Suprapubic skin (tissue), 4 donors: ENCODE measurements around the gene DNAJB7. TPM values are rescaled to one million over a fixed set of nuclear protein-coding genes. Genes with fewer than 3 reads are reported as not detected.
A peak's percentile ranks its signal among the peaks of the same experiment; 100 is the strongest.
"Not testable (repeated sequence)": the region's sequence is repeated elsewhere in the genome, so short reads cannot be mapped to it uniquely, and the experiment has no call there.

Experiments
- DNase-seq, 2 donors: peaks; one replicate each; pipeline ENCODE4 v3.0.0-alpha.2; 2019; ENCODE audit warnings: low spot score in 2 of 2
- H3K27ac ChIP-seq: fragments of 200-600 bp; sonication (generic); one replicate; pipeline ENCODE4 v1.5.1; 2019
- H3K27me3 ChIP-seq: fragments of 200-600 bp; sonication (generic); one replicate; pipeline ENCODE4 v1.5.1; 2019
- H3K36me3 ChIP-seq: fragments of 200-600 bp; sonication (generic); one replicate; pipeline ENCODE4 v1.5.1; 2019
- H3K4me1 ChIP-seq: fragments of 200-600 bp; sonication (generic); one replicate; pipeline ENCODE4 v1.5.1; 2019
- H3K4me3 ChIP-seq: fragments of 200-600 bp; sonication (generic); one replicate; pipeline ENCODE4 v1.5.1; 2019; ENCODE audit warnings: mild to moderate bottlenecking
- H3K9me3 ChIP-seq: fragments of 200-600 bp; sonication (generic); one replicate; pipeline ENCODE4 v1.5.1; 2019
- CTCF ChIP-seq, 2 donors: fragments of 200-600 bp in 1 of 2; fragments of 450-650 bp in 1 of 2; sonication (generic) in 1 of 2; IDR thresholded peaks; one replicate each; pipeline ENCODE4 v1.5.1; 2016 to 2019; ENCODE audit warnings: antibody characterized with exemption in 2 of 2, mild to moderate bottlenecking in 1 of 2, moderate library complexity in 1 of 2
- EP300 ChIP-seq: sonication (generic); formaldehyde crosslinking; IDR thresholded peaks from one replicate; pipeline ENCODE4 v1.6.1; 2017; ENCODE audit warnings: antibody characterized with exemption
- POLR2A ChIP-seq, 2 donors: fragments of 450-650 bp; IDR thresholded peaks; one replicate each; pipeline ENCODE4 v1.6.1; 2017; ENCODE audit warnings: antibody characterized with exemption in 2 of 2, mild to moderate bottlenecking in 2 of 2, moderate library complexity in 2 of 2
- POLR2AphosphoS5 ChIP-seq, 3 donors: sonication (generic); formaldehyde crosslinking; IDR thresholded peaks; one replicate each; pipeline ENCODE4 v1.6.1; 2017; ENCODE audit warnings: antibody characterized with exemption in 3 of 3
- WGBS: methylation state at CpG from one replicate; pipeline ENCODE4 v1.1.5; 2018; 5-methylcytosine and 5-hydroxymethylcytosine counted together
- total RNA-seq, 4 donors: library from RNA; depleted of rRNA; stranded (reverse); fragments of >200 nt; gene quantifications; one replicate each; pipeline ENCODE4 v1.1.0, GENCODE V29; 2016

Gene DNAJB7
- total RNA-seq, 4 donors from 2014 or later, result not detected

GRCh38 chr22:40855979-40856512, 5.9 kb downstream of the DNAJB7 start:
- TF ChIP-seq POLR2AphosphoS5 (IDR thresholded peaks at IDR 0.05), result peak in 1 of 3 donors; percentile 9
- TF ChIP-seq CTCF (IDR thresholded peaks at IDR 0.05), result no peak
- Histone ChIP-seq H3K9me3 (no peaks in the 10 kb centered on the region), H3K27ac (peak overlapping the region; percentile 97), H3K36me3 (no peaks in the 10 kb centered on the region), H3K4me3 (peak overlapping the region; percentile 88), H3K27me3 (no peaks in the 10 kb centered on the region), H3K4me1 (peaks cover 55% of the 10 kb centered on the region)
- under 1% methylated on average over 21 of the region's 29 CpGs for WGBS
- DNase-seq, result peak in 1 of 2 donors; percentile 78

DNA sequence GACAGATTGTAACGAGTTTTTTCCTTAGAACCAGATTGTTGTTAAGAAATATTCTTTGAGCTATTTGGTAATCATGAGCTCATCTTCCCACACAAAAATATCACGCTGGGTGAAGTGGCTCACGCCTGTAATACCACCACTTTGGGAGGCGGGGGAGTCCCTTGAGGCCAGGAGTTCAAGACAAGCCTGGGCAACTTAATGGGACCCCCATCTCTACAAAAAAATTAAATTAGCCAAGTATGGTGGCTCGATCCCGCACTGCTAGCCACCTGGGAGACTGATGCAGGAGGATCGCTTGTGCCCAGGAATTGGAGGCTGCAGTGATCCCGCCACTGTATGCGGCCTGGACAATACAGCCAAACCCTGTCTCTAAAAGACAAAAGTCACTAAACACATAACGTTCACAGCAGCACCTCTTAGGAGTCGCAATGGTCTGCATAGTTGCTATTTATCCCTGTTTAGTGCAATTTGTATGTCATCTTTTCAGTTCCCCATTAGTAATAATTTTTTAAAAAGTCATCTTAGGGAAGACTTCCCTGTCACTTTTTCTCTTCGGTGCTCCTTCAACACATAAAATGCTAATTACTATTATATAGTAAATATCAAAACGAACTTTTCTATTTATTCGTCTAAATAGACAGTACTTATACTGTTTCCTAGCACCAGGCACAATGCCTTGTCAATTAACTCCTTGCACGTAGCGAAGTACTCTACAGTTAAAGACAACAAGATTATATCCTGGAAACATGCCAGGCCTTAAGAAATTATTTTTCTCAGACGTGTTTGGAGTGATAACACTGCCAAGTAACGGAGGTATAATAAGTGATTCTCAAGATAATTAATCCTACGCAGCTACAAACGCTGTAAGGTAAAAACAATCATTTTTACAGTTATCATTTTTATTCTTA, 6.6 kb downstream of the DNAJB7 start:
- Histone ChIP-seq H3K4me3 (peak overlapping the region; percentile 88), H3K4me1 (peaks cover 55% of the 10 kb centered on the region), H3K27me3 (no peaks in the 10 kb centered on the region), H3K36me3 (peaks cover under 1% of the 10 kb centered on the region), H3K9me3 (no peaks in the 10 kb centered on the region), H3K27ac (peak overlapping the region; percentile 97)
- WGBS, result 21% methylated on average over 20 of the region's 20 CpGs
- no peak for TF ChIP-seq POLR2A (IDR thresholded peaks at IDR 0.05)
- TF ChIP-seq POLR2AphosphoS5 (IDR thresholded peaks at IDR 0.05), result no peak
- TF ChIP-seq CTCF (IDR thresholded peaks at IDR 0.05), result no peak
- no peak for TF ChIP-seq EP300
- DNase-seq, result peak in 1 of 2 donors; percentile 61

- Histone ChIP-seq H3K27ac (peak overlapping the region; percentile 97), H3K9me3 (no peaks in the 10 kb centered on the region), H3K4me3 (peak overlapping the region; percentile 88), H3K27me3 (no peaks in the 10 kb centered on the region), H3K36me3 (peaks cover 12% of the 10 kb centered on the region), H3K4me1 (peaks cover 54% of the 10 kb centered on the region)
- WGBS, result 32% methylated on average over 3 of the region's 3 CpGs
- TF ChIP-seq EP300 (no peak), POLR2AphosphoS5 (IDR thresholded peaks at IDR 0.05) (no peak), CTCF (IDR thresholded peaks at IDR 0.05) (no peak), POLR2A (IDR thresholded peaks at IDR 0.05) (no peak)
- DNase-seq, result no peak
These were observed 8.0 kb downstream of the DNAJB7 start for GRCh38 chr22:40853961-40854360.

DNA sequence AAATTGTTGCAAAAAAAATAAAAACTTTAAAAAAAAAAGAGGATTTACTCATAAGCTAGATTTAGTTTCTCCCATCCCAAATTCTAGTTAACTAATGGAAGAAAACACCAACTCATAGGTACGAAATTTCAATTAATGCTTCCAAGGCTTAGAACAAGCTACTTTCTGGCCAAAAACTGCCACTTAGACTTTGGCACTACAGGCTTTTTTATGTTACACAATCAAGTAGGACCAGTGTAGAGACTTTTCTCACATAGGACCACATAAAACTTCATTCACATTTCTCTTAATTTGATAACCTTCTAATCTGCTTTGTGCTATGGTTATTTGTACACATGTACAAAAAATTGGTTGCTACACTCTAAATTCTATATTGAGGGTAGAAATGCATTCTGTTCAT, 8.6 kb downstream of the DNAJB7 start:
- DNase-seq, result no peak
- H3K9me3 ChIP-seq, result no peaks in the 10 kb centered on the region
- no peaks in the 10 kb centered on the region for H3K27me3 ChIP-seq
- no peak overlapping the region for H3K27ac ChIP-seq
- TF ChIP-seq CTCF (IDR thresholded peaks at IDR 0.05) (no peak), POLR2AphosphoS5 (IDR thresholded peaks at IDR 0.05) (no peak), POLR2A (IDR thresholded peaks at IDR 0.05) (no peak), EP300 (no peak)
- WGBS, result 59% methylated on average over 1 of the region's 1 CpG
- H3K4me1 ChIP-seq, result peaks cover 48% of the 10 kb centered on the region
- peak overlapping the region; percentile 88 for H3K4me3 ChIP-seq
- H3K36me3 ChIP-seq, result peaks cover 19% of the 10 kb centered on the region

GRCh38 chr22:40845816-40846215, 16.1 kb downstream of the DNAJB7 start:
- not testable (repeated sequence) for DNase-seq, H3K9me3 ChIP-seq, H3K27ac ChIP-seq, H3K27me3 ChIP-seq, H3K4me1 ChIP-seq, H3K4me3 ChIP-seq
- peaks cover 92% of the 10 kb centered on the region for H3K36me3 ChIP-seq
- WGBS, result 93% methylated on average over 11 of the region's 11 CpGs
